Esophagus squamous epithelium (tissue), 5 donors: Measurements from ENCODE around the gene CIZ1. TPM values are rescaled to one million over a fixed set of nuclear protein-coding genes. Genes with fewer than 3 reads are reported as not detected.

Source experiments
- DNase-seq: peaks from one replicate; lab custom pipeline; 2025; lab: John Stamatoyannopoulos, UW
- H3K27ac ChIP-seq, 4 donors: fragments of 200-600 bp; sonication (generic); one replicate each; pipeline ENCODE4 v1.5.1; 2016 to 2019; ENCODE audit warnings: mild to moderate bottlenecking in 1 of 4
- H3K27me3 ChIP-seq, 4 donors: fragments of 200-600 bp; sonication (generic); 1 replicate in 3 of 4; 2 replicates in 1 of 4; pipeline versions ENCODE4 v1.5.1 to v1.6.0; 2017 to 2021; ENCODE audit warnings: antibody characterized with exemption in 1 of 4
- H3K36me3 ChIP-seq, 3 donors: fragments of 200-600 bp; sonication (generic); one replicate each; pipeline ENCODE4 v1.5.1; 2016 to 2019
- H3K4me1 ChIP-seq, 3 donors: fragments of 200-600 bp; sonication (generic); one replicate each; pipeline ENCODE4 v1.5.1; 2017 to 2019
- H3K4me3 ChIP-seq, 4 donors: fragments of 200-600 bp; sonication (generic); 1 replicate in 3 of 4; 2 replicates in 1 of 4; pipeline ENCODE4 v1.5.1; 2016 to 2019; ENCODE audit warnings: mild to moderate bottlenecking in 2 of 4, moderate library complexity in 1 of 4
- H3K9me3 ChIP-seq, 3 donors: fragments of 200-600 bp; sonication (generic); one replicate each; pipeline ENCODE4 v1.5.1; 2016 to 2019
- CTCF ChIP-seq, 6 experiments: fragments of 450-650 bp in 4 of 6; fragments of 200-600 bp in 2 of 6; sonication (generic) in 2 of 6; IDR thresholded peaks; one replicate each; pipeline ENCODE4 v1.5.1; 2016 to 2019; ENCODE audit warnings: antibody characterized with exemption in 6 of 6, mild to moderate bottlenecking in 4 of 6, moderate library complexity in 4 of 6
- POLR2A ChIP-seq, 4 donors: fragments of 450-650 bp; IDR thresholded peaks; one replicate each; pipeline ENCODE4 v1.6.1; 2017; ENCODE audit warnings: antibody characterized with exemption in 4 of 4, mild to moderate bottlenecking in 4 of 4, moderate library complexity in 3 of 4
- WGBS, 2 donors: methylation state at CpG; one replicate each; pipeline ENCODE4 v1.1.5; 2018; 5-methylcytosine and 5-hydroxymethylcytosine counted together
- intact Hi-C: fragments of 100-400 bp; cut with DNase I; formaldehyde crosslinking; loops from one replicate; pipeline ENCODE4 v1.15.0; 2022
- total RNA-seq, 4 donors: library from RNA; depleted of rRNA; stranded (reverse); fragments of >200 nt; gene quantifications; one replicate each; pipeline ENCODE4 v1.1.0, GENCODE V29; 2016
- donor health status: DM: yes; HTN: yes; CAD: no.

The CIZ1 gene
- total RNA-seq, 4 donors from 2014 or later = 31.0 to 74.6 (median 43.7) TPM

- no peak overlapping the region for H3K27ac ChIP-seq
- 29 to 79% methylated on average over 7 of the region's 7 CpGs for WGBS, 2 donors
Observed at GRCh38 chr9:128208386-128208785, 17.0 kb upstream of the CIZ1 start.

GRCh38 chr9:128206916-128207910, 15.8 kb upstream of the CIZ1 start:
- peak overlapping the region in 1 of 4 donors; percentile 28 for H3K27ac ChIP-seq
- no peak for DNase-seq

More at GRCh38 chr9:128208386-128208785, 17.0 kb upstream of the CIZ1 start:
- H3K27me3 ChIP-seq = peaks cover 0 to 27% (median 3%) of the 10 kb centered on the region in 4 donors
- no peaks in the 10 kb centered on the region for H3K9me3 ChIP-seq
- peaks cover 12 to 48% (median 14%) of the 10 kb centered on the region in 3 donors for H3K4me1 ChIP-seq
- no peaks in the 10 kb centered on the region for H3K36me3 ChIP-seq
- TF ChIP-seq CTCF (IDR thresholded peaks at IDR 0.05) = no peak
- DNase-seq = no peak
- intact Hi-C loops = no loop called here
- H3K4me3 ChIP-seq = no peak overlapping the region

GRCh38 chr9:128206484-128206883, 15.1 kb upstream of the CIZ1 start:
- peaks cover 12 to 51% (median 15%) of the 10 kb centered on the region in 3 donors for H3K4me1 ChIP-seq
- peaks cover 0 to 29% (median 3%) of the 10 kb centered on the region in 4 donors for H3K27me3 ChIP-seq
- no peaks in the 10 kb centered on the region for H3K36me3 ChIP-seq
- H3K9me3 ChIP-seq = no peaks in the 10 kb centered on the region
- no peak overlapping the region for H3K4me3 ChIP-seq
- no peak overlapping the region for H3K27ac ChIP-seq
- 79 to 93% methylated on average over 3 of the region's 3 CpGs for WGBS, 2 donors
- intact Hi-C loops = no loop called here
- DNase-seq = no peak
- no peak for TF ChIP-seq POLR2A (IDR thresholded peaks at IDR 0.05)
- TF ChIP-seq CTCF (IDR thresholded peaks at IDR 0.05) = no peak

More at GRCh38 chr9:128206916-128207910, 15.8 kb upstream of the CIZ1 start:
- intact Hi-C loops = no loop called here
- TF ChIP-seq CTCF (IDR thresholded peaks at IDR 0.05) = no peak
- no peak for TF ChIP-seq POLR2A (IDR thresholded peaks at IDR 0.05)
- Histone ChIP-seq H3K9me3 (no peaks in the 10 kb centered on the region), H3K4me3 (no peak overlapping the region), H3K4me1 (peaks cover 12 to 54% (median 15%) of the 10 kb centered on the region in 3 donors), H3K36me3 (no peaks in the 10 kb centered on the region), H3K27me3 (peaks cover 0 to 29% (median 3%) of the 10 kb centered on the region in 4 donors)
- WGBS, 2 donors = 52 to 61% methylated on average over 11 of the region's 15 CpGs

- no peak overlapping the region for H3K4me3 ChIP-seq
- H3K27me3 ChIP-seq = peaks cover 0 to 29% (median 3%) of the 10 kb centered on the region in 4 donors
- intact Hi-C loops = no loop called here
- H3K9me3 ChIP-seq = no peaks in the 10 kb centered on the region
- TF ChIP-seq POLR2A (IDR thresholded peaks at IDR 0.05) = no peak
- TF ChIP-seq CTCF (IDR thresholded peaks at IDR 0.05) = no peak
- H3K27ac ChIP-seq = no peak overlapping the region
- no peak for DNase-seq
- 72 to 84% methylated on average over 4 to 7 of the region's 16 CpGs for WGBS, 2 donors
- H3K36me3 ChIP-seq = no peaks in the 10 kb centered on the region
- H3K4me1 ChIP-seq = peaks cover 12 to 41% (median 15%) of the 10 kb centered on the region in 3 donors
Observed at GRCh38 chr9:128205296-128205944, 14.0 kb upstream of the CIZ1 start.
